GM21515 (cell line): ENCODE data around the gene ENOX1.
"Not testable (repeated sequence)": the region's sequence is repeated elsewhere in the genome, so short reads cannot be mapped to it uniquely, and the experiment has no call there.

Source experiments
- ATAC-seq: cut with Tn5 transposase; IDR thresholded peaks from one replicate; pipeline ENCODE4 v1.9.1; 2021; ENCODE audit not compliant: unreplicated experiment

Gene ENOX1

DNA sequence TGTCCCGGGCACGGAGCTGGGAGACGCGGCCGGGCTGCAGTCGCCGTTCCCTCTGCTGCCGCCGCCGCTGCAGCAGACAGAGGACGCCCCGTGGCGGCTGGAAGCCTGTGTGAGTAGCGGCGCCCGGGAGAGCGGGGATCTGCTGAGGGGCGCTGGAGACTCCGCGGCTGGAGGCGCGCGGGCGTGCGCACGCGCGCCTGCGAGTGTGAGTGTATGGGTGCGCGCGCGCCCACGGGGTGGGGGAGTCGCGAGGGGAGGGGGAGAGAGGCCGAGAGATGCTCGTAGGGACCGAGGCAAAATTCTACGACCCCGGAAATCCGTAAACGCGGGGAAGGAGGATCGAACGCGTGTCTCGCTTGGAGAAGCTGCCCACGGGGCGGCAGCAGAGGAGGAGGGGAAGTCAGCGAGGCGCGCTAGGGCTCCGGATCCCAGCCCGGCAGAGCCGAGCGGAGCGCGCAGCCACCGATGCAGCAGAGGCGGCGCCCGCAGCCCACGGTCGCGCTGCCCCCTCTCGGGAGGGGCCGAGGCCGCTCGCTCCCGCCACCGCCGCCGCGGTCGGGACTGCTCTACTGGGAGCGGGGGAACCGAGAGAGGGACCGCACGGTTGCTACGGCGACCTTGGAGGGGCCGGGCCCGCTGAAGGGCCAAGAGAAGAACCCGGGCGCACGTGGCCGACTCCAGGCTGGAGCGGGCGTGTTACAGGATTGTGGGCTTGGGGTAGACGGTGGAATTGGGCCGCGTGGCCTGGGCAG is at the start of gene ENOX1:
ENOX1 (minus strand) TSS at position 207 of the 752 bp plus-strand sequence.
- no peak for ATAC-seq

GRCh38 chr13:43835701-43836100 is 48.9 kb upstream of the ENOX1 start:
- ATAC-seq, result no peak

DNA sequence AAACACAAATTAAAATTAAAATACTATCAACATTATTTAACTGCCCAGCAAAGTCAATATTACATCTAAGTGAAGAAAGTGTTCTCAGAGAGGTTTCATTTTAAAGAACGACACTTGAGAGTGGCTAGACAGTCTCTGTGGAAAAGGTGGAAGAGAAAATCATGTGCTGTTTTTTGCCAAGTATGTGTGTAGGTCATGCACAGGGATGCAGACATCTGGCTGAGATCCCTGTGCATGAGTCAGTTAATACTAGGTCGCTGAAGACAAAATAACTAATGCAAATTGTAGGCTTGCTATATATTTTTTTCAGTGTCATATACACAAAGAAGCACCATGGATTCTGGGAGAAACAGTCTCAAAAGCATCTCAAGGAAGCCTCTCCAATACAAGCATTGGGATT is 44.3 kb upstream of the ENOX1 start:
- ATAC-seq, result no peak

- ATAC-seq, result no peak
Observed at GRCh38 chr13:43830497-43830881, 43.7 kb upstream of the ENOX1 start.

- ATAC-seq, result not testable (repeated sequence)
Observed at GRCh38 chr13:43824656-43825055, 37.9 kb upstream of the ENOX1 start.

DNA sequence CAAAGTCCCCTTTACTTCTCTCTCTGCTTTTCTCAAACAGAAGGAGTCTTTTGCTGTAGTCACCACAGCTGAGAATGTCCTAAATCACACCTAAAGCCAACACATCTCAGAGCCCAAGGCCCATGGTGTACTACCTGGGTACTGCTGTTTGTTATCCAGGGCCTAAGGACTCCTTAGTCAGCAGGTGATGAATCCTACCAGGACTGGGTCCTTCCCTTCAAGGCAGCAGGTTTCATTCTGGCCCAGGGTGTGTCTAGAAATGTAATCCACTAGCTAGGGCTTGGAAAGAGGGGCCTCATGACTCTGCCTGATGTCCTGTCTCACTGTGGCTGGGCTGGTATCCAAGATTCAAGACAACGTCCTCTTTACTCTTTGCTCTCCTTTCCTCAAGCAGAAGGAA is 36.2 kb upstream of the ENOX1 start:
- ATAC-seq, result no peak

GRCh38 chr13:43816401-43816889 is 29.7 kb upstream of the ENOX1 start:
- no peak for ATAC-seq

DNA sequence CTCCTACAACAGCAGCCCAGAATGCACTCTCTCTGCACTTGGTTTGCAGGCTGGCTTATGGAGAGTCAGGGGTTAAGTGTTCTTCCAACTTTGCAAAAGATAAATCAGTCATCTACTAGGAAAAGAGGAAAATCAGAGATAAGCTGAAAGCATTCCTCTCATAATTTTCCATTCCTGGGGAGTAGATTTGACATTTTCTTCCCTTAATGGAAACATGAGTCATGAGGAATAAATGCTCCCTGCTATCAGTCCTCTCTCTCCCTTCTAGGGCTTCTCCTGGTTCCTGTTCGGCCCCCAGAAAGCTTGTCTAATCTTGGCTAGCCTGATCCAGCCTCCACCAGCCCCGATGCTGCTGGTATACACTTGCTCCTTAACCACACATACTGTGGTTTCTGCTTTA is 28.4 kb upstream of the ENOX1 start:
- no peak for ATAC-seq

DNA sequence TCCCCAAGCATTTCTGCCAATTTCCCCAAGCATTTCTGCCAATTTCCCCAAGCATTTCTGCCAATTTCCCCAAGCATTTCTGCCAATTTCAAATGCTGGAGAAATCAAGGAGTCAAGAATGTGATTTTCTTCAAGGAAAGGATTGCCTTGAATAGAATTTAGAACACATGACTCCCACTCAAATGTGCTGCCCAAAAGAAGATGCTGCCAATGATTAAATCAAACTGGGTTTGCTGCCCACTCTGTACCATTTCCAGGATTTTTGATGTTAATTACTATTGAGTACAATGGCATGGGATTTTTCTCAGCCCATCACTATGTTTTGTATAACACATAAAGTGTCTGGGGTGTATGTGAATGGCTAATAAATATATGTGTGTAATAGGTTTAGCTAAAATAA is 21.9 kb upstream of the ENOX1 start:
- ATAC-seq, result no peak

GRCh38 chr13:43805681-43806128 is 18.9 kb upstream of the ENOX1 start:
- no peak for ATAC-seq

DNA sequence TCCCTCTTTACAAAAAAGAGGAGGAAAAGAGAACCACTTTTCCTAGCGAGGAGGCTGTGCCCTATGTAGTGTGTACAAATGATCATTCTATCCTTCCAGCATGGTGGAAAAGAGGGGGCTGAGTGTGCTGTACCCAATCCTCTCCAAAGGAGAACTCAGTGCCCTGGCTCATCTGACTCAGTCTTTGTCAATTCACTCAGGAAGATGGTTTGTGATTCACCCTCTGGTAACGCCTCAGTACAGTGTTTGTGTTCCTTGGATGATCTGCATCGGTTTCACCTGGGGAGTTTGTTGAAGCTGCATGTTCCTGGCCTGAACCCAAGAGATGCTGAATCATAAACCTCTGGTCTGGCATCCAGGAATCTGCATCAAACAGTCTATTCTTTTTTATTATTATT is 18.3 kb upstream of the ENOX1 start:
- no peak for ATAC-seq

- no peak for ATAC-seq
Observed at GRCh38 chr13:43804461-43805070, 17.8 kb upstream of the ENOX1 start.

DNA sequence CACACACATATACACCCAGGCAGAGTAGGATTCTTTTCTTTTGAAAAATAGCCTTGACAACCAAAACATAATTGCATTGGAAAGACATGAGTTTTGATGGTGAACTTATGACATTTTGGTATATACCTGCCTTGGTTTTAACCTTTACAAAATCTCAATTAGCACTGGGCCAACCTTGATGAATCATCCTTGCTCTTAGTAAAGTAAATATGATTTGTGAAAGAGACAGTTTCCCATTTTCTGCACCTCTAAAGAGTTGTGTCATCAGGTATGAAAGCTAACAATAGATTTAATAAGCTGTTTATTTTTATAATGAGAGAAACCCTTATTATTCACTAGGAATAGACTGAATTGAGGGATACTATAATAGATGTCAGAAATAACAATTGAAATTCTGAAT is 15.7 kb upstream of the ENOX1 start:
- no peak for ATAC-seq

DNA sequence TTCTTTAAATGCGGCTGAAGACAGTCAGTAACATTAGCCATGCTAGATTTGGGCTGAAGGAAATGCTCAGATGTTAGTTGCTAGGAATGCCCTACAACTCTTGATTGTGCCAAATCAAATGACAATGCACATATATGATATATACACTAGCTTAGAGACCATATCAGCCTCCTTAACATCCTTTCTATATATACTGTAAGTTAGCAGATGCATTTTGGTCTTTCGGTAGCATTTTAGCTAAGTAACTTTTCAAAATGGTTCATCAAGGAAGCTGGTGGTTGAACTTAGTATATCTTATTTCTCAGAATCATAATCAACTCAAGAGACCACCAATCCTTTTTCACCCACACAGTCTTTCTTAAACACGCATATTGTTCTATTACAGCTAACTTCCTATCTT is 14.1 kb upstream of the ENOX1 start:
- no peak for ATAC-seq

GRCh38 chr13:43799191-43799590 is 12.4 kb upstream of the ENOX1 start:
- no peak for ATAC-seq

DNA sequence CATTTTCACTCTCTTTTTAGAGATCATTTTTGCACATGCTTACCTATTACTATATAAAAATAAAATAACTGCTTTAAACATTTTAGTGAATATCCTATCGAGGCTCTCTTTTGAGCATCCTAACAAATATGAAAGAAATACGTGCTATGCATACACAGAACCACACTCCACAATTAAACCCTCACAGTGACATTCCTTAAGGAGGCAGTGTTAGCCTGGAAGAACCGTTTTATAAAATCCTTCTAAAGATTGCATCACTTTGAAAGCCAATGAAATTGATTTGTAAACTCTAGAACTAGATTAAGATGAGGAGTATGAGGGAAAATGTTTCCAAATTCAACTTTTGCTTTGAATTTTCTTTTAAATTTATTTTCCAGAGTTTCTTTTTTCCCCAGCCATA is 11.1 kb upstream of the ENOX1 start:
- ATAC-seq, result no peak

DNA sequence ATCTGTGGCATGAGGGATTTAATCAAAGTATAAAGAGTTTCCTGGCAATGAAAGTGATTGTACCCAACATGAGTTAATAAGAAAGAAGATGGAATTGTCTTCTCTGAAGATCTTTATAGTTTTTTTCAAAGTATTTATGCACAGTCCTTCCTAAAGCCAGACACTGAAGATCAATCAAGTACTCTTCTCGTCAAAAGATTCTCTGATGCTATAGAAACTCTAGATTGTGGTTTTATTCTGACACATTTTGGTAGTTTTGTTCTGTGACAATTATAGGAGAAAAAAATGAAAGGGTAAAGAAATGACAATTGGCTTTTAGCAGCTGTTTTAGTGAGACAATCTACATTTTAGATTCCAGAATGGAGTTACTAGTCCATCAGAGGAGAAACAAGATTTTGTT is 10.4 kb upstream of the ENOX1 start:
- ATAC-seq, result no peak

DNA sequence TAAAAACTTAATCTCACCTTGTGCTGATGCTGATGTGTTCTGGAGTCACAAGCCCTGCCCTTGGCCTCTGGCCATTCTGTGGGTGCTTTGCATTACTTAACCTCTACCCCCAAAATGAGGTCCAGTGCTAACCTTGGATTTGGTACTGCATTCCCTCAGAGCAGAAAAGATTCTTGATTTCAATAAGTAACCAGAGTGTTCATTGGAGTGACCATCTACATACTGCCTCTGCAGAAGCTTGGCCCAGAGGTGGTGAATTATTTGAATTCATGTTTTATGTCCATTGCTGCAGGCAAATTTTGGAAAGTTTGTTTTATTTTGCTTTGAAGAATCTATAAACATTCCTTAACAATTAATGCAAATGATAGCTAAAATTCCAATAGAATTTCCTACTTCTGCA is 7.6 kb upstream of the ENOX1 start:
- ATAC-seq, result no peak

GRCh38 chr13:43792076-43792881 is 5.5 kb upstream of the ENOX1 start:
- ATAC-seq, result no peak

GRCh38 chr13:43787997-43788396 is 1.2 kb upstream of the ENOX1 start:
- ATAC-seq, result no peak

GRCh38 chr13:43787518-43787891 is 733 bp upstream of the ENOX1 start:
- no peak for ATAC-seq

GRCh38 chr13:43786472-43786765 is 353 bp downstream of the ENOX1 start:
- no peak for ATAC-seq
